Effector memory CD4-positive, alpha-beta T cell (primary cell): ENCODE measurements around the gene MPDU1.

ENCODE experiments used
- DNase-seq, 3 donors: peaks; one replicate each; pipeline ENCODE4 v3.0.0-alpha.2; 2020
- H3K27ac ChIP-seq: 2 replicates; pipeline ENCODE4 v1.7.0; 2013; ENCODE audit warnings: mild to moderate bottlenecking, low read length, moderate library complexity; ENCODE audit not compliant: insufficient read depth, poor library complexity, severe bottlenecking
- H3K27me3 ChIP-seq: replicated peaks from 2 replicates; pipeline ENCODE4 v1.7.0; 2013; ENCODE audit warnings: mild to moderate bottlenecking, low read length; ENCODE audit not compliant: insufficient read depth, control insufficient read depth, poor library complexity, severe bottlenecking
- H3K36me3 ChIP-seq: 2 replicates; pipeline ENCODE4 v1.7.0; 2013; ENCODE audit warnings: mild to moderate bottlenecking, low read length, moderate library complexity; ENCODE audit not compliant: control insufficient read depth, insufficient read depth
- H3K4me1 ChIP-seq: 2 replicates; pipeline ENCODE4 v1.7.0; 2013; ENCODE audit warnings: low read length, mild to moderate bottlenecking; ENCODE audit not compliant: control insufficient read depth, insufficient read depth, poor library complexity, severe bottlenecking
- H3K4me3 ChIP-seq: 2 replicates; pipeline ENCODE4 v1.7.0; 2013; ENCODE audit warnings: low read length, low read depth, mild to moderate bottlenecking; ENCODE audit not compliant: insufficient read depth, poor library complexity, severe bottlenecking
- H3K9me3 ChIP-seq: 2 replicates; pipeline ENCODE4 v1.7.0; 2013; ENCODE audit warnings: mild to moderate bottlenecking, low read length, moderate library complexity; ENCODE audit not compliant: control insufficient read depth

Gene MPDU1

GRCh38 chr17:7552621-7553051 lies 31.0 kb upstream of the MPDU1 start:
- Histone ChIP-seq H3K27ac (peak overlapping the region; percentile 42), H3K36me3 (peaks cover 6% of the 10 kb centered on the region), H3K4me3 (no peak overlapping the region), H3K4me1 (peaks cover 53% of the 10 kb centered on the region), H3K9me3 (no peaks in the 10 kb centered on the region), H3K27me3 (no peaks in the 10 kb centered on the region)
- peak in 2 of 3 donors; percentile 11 to 21 for DNase-seq

- no peak for DNase-seq
- H3K9me3 ChIP-seq = no peaks in the 10 kb centered on the region
- H3K27me3 ChIP-seq = no peaks in the 10 kb centered on the region
- peaks cover 6% of the 10 kb centered on the region for H3K36me3 ChIP-seq
- H3K4me3 ChIP-seq = no peak overlapping the region
- H3K27ac ChIP-seq = peak overlapping the region; percentile 19
- peaks cover 50% of the 10 kb centered on the region for H3K4me1 ChIP-seq
These were observed 30.3 kb upstream of the MPDU1 start for GRCh38 chr17:7553356-7553755.

DNA sequence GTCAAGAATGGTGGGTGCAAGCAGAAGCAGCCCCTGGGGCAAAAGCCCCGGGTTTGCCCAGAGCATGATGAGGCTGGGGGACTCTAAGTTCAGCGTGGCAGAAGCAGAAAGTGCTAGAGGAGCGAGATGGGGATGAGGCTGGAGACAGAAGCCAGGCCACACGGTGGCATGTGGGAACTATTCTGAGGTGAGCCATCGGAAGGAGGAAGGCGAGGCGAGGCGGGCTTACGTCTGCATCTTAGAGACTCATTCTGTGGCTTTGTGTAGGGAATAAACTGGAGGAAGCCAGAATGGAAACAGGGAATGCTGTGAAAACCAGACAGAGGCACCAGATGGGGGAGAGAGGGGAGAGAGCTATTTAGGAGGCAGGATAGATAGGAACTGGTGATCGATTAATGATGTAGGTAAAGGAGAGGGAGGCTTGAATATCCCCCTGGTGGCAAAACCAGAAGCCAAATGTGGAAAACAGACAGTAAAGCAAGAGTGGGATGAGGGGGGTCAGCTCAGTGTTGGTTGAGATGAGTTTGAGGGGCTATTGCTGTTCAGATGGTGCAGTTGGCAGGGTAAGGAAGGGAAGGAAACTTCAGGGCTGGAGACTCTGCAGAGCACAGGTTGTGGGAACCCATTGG lies 28.2 kb upstream of the MPDU1 start:
- no peaks in the 10 kb centered on the region for H3K27me3 ChIP-seq
- H3K4me1 ChIP-seq = peaks cover 32% of the 10 kb centered on the region
- H3K27ac ChIP-seq = no peak overlapping the region
- DNase-seq = no peak
- H3K4me3 ChIP-seq = no peak overlapping the region
- H3K9me3 ChIP-seq = no peaks in the 10 kb centered on the region
- H3K36me3 ChIP-seq = peaks cover 6% of the 10 kb centered on the region

- Histone ChIP-seq H3K4me3 (no peak overlapping the region), H3K4me1 (peaks cover 29% of the 10 kb centered on the region), H3K27me3 (no peaks in the 10 kb centered on the region), H3K36me3 (peaks cover 6% of the 10 kb centered on the region), H3K27ac (no peak overlapping the region), H3K9me3 (no peaks in the 10 kb centered on the region)
- no peak for DNase-seq
These were observed 27.0 kb upstream of the MPDU1 start for GRCh38 chr17:7556627-7557026.

DNA sequence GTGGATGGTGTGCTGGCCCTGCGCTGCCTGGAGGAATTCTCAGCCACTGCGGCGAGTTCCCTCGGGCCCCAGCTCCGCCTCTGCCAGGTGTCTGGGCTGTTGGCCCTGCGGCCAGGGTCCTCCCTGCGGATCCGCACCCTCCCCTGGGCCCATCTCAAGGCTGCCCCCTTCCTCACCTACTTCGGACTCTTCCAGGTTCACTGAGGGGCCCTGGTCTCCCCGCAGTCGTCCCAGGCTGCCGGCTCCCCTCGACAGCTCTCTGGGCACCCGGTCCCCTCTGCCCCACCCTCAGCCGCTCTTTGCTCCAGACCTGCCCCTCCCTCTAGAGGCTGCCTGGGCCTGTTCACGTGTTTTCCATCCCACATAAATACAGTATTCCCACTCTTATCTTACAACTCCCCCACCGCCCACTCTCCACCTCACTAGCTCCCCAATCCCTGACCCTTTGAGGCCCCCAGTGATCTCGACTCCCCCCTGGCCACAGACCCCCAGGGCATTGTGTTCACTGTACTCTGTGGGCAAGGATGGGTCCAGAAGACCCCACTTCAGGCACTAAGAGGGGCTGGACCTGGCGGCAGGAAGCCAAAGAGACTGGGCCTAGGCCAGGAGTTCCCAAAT lies 26.4 kb upstream of the MPDU1 start:
- Histone ChIP-seq H3K4me1 (peaks cover 29% of the 10 kb centered on the region), H3K4me3 (no peak overlapping the region), H3K36me3 (peaks cover 6% of the 10 kb centered on the region), H3K9me3 (no peaks in the 10 kb centered on the region), H3K27me3 (no peaks in the 10 kb centered on the region), H3K27ac (no peak overlapping the region)
- DNase-seq = no peak

- H3K36me3 ChIP-seq = peaks cover 6% of the 10 kb centered on the region
- H3K27me3 ChIP-seq = no peaks in the 10 kb centered on the region
- peaks cover 30% of the 10 kb centered on the region for H3K4me1 ChIP-seq
- H3K4me3 ChIP-seq = no peak overlapping the region
- DNase-seq = no peak
- H3K27ac ChIP-seq = no peak overlapping the region
- no peaks in the 10 kb centered on the region for H3K9me3 ChIP-seq
These were observed 25.7 kb upstream of the MPDU1 start for GRCh38 chr17:7557775-7558543.

DNA sequence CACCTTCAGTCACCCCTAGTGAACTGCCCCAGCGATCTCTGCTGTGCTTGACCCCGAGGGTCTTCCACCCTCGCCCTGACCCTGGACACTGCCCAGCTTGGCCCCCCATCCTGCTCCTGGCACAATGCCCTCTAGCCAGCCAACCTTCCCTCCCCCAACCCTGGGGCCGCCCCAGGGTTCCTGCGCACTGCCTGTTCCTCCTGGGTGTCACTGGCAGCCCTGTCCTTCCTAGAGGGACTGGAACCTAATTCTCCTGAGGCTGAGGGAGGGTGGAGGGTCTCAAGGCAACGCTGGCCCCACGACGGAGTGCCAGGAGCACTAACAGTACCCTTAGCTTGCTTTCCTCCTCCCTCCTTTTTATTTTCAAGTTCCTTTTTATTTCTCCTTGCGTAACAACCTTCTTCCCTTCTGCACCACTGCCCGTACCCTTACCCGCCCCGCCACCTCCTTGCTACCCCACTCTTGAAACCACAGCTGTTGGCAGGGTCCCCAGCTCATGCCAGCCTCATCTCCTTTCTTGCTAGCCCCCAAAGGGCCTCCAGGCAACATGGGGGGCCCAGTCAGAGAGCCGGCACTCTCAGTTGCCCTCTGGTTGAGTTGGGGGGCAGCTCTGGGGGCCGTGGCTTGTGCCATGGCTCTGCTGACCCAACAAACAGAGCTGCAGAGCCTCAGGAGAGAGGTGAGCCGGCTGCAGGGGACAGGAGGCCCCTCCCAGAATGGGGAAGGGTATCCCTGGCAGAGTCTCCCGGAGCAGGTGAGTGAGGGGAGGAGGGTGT lies 24.9 kb upstream of the MPDU1 start, which contains the start of gene TNFSF13:
Gene TNFSF13, plus strand, starts transcription at position 207 of the 776 bp plus-strand sequence. Its CDS starts 290 bp downstream, at position 497.
- no peaks in the 10 kb centered on the region for H3K9me3 ChIP-seq
- DNase-seq = no peak
- H3K4me1 ChIP-seq = peaks cover 24% of the 10 kb centered on the region
- peaks cover 7% of the 10 kb centered on the region for H3K36me3 ChIP-seq
- no peaks in the 10 kb centered on the region for H3K27me3 ChIP-seq
- H3K4me3 ChIP-seq = no peak within 1 kb of the TSS
- H3K27ac ChIP-seq = no peak within 1 kb of the TSS

DNA sequence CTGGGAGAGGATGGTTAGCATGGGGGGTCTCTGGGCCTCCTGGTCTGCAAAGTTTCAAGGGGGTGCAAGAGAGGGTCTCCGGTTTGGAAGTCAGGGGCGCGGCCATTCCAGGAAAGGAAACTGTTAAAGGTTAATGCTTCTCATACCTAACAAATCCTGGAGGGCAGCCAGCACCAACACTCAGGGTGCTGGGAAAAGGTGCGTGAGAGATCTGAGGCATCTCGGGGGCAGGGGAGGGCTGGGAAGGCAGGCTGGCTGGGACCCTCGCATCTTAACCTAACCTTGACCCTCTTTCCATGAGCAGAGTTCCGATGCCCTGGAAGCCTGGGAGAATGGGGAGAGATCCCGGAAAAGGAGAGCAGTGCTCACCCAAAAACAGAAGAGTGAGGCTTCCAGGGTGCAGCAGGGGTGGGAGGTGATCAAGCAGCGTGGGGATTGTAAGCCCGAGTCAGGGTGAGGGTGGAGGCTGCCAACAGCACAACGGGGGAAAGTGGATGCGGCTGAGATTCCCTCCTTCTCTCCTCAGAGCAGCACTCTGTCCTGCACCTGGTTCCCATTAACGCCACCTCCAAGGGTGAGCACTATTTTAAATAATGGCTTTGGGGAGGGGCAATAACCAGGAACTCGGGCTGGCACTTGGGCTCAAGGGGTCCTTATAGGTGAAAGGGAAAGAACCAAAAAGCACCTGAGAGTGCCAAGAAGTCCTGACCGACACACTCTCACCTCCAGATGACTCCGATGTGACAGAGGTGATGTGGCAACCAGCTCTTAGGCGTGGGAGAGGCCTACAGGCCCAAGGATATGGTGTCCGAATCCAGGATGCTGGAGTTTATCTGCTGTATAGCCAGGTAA lies 24.1 kb upstream of the MPDU1 start:
- no peak overlapping the region for H3K27ac ChIP-seq
- H3K9me3 ChIP-seq = no peaks in the 10 kb centered on the region
- peaks cover 19% of the 10 kb centered on the region for H3K4me1 ChIP-seq
- no peak for DNase-seq
- no peak overlapping the region for H3K4me3 ChIP-seq
- H3K27me3 ChIP-seq = no peaks in the 10 kb centered on the region
- H3K36me3 ChIP-seq = peaks cover 14% of the 10 kb centered on the region
